ENCODE measurements around the gene TXLNB.

The TXLNB gene

GRCh38 chr6:139325686-139326085 lies 33.9 kb upstream of the TXLNB start:
- H3K4me1 ChIP-seq (ENCODE audit: low read length), result peaks cover 40% of the 10 kb centered on the region
- H3K4me3 ChIP-seq (ENCODE audit: low read length), result no peak overlapping the region
- no peaks in the 10 kb centered on the region for H3K9me3 ChIP-seq (ENCODE audit: insufficient read depth, low read length)
- no peaks in the 10 kb centered on the region for H3K27me3 ChIP-seq (ENCODE audit: low read depth, low read length)
- peak overlapping the region; percentile 19 for H3K27ac ChIP-seq (ENCODE audit: low read length)
- H3K79me2 ChIP-seq (ENCODE audit: low read length), result no peaks in the 10 kb centered on the region
- TF ChIP-seq CTCF (IDR thresholded peaks at IDR 0.05; ENCODE audit: low read depth, low read length) (no peak), EZH2phosphoT487 (IDR thresholded peaks at IDR 0.05; ENCODE audit: low read depth) (no peak)
- peak overlapping the region; percentile 29; the same call in 1 of the 2 replicates for H3K4me2 ChIP-seq (ENCODE audit: low read length)
- H3K9ac ChIP-seq (ENCODE audit: low read length), result no peak overlapping the region
- no peaks in the 10 kb centered on the region for H3K36me3 ChIP-seq (replicated peaks; ENCODE audit: low read depth, low read length)
- H2AFZ ChIP-seq (ENCODE audit: low read depth, low read length), result no peak overlapping the region
- no peaks in the 10 kb centered on the region for H4K20me1 ChIP-seq (ENCODE audit: insufficient read depth, low read length)

- H3K4me2 ChIP-seq (ENCODE audit: low read length), result peak overlapping the region; percentile 29
- peaks cover 40% of the 10 kb centered on the region for H3K4me1 ChIP-seq (ENCODE audit: low read length)
- no peak overlapping the region for H3K9ac ChIP-seq (ENCODE audit: low read length)
- no peak overlapping the region for H3K4me3 ChIP-seq (ENCODE audit: low read length)
- TF ChIP-seq EZH2phosphoT487 (IDR thresholded peaks at IDR 0.05; ENCODE audit: low read depth), result no peak
- no peak for TF ChIP-seq CTCF (IDR thresholded peaks at IDR 0.05; ENCODE audit: low read depth, low read length)
- H3K79me2 ChIP-seq (ENCODE audit: low read length), result no peaks in the 10 kb centered on the region
- H3K27ac ChIP-seq (ENCODE audit: low read length), result peak overlapping the region; percentile 19
- H3K36me3 ChIP-seq (replicated peaks; ENCODE audit: low read depth, low read length), result no peaks in the 10 kb centered on the region
- no peaks in the 10 kb centered on the region for H3K9me3 ChIP-seq (ENCODE audit: insufficient read depth, low read length)
- H2AFZ ChIP-seq (ENCODE audit: low read depth, low read length), result no peak overlapping the region
- H3K27me3 ChIP-seq (ENCODE audit: low read depth, low read length), result no peaks in the 10 kb centered on the region
- no peaks in the 10 kb centered on the region for H4K20me1 ChIP-seq (ENCODE audit: insufficient read depth, low read length)
Measured at GRCh38 chr6:139325125-139325524, 33.3 kb upstream of the TXLNB start.

DNA sequence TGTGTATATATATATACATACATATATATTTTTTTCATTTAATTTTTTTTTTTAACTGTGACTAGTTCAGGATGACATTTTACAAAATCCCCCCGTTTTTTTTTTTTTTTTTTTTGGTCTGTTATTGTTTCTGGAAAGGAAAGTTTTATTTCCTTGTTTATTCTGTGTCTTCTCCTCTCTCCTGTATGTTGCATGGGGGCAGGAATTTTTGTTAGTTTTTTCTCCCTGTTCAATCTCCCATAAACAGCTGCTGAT lies 32.4 kb upstream of the TXLNB start:
- Histone ChIP-seq H3K27ac (ENCODE audit: low read length) (no peak overlapping the region), H3K9me3 (ENCODE audit: insufficient read depth, low read length) (no peaks in the 10 kb centered on the region), H3K9ac (ENCODE audit: low read length) (no peak overlapping the region), H3K36me3 (replicated peaks; ENCODE audit: low read depth, low read length) (no peaks in the 10 kb centered on the region), H4K20me1 (ENCODE audit: insufficient read depth, low read length) (no peaks in the 10 kb centered on the region), H3K4me3 (ENCODE audit: low read length) (no peak overlapping the region), H3K4me1 (ENCODE audit: low read length) (peaks cover 40% of the 10 kb centered on the region), H3K27me3 (ENCODE audit: low read depth, low read length) (no peaks in the 10 kb centered on the region), H2AFZ (ENCODE audit: low read depth, low read length) (no peak overlapping the region), H3K79me2 (ENCODE audit: low read length) (no peaks in the 10 kb centered on the region), H3K4me2 (ENCODE audit: low read length) (no peak overlapping the region)
- no peak for TF ChIP-seq CTCF (IDR thresholded peaks at IDR 0.05; ENCODE audit: low read depth, low read length)
- TF ChIP-seq EZH2phosphoT487 (IDR thresholded peaks at IDR 0.05; ENCODE audit: low read depth), result no peak

DNA sequence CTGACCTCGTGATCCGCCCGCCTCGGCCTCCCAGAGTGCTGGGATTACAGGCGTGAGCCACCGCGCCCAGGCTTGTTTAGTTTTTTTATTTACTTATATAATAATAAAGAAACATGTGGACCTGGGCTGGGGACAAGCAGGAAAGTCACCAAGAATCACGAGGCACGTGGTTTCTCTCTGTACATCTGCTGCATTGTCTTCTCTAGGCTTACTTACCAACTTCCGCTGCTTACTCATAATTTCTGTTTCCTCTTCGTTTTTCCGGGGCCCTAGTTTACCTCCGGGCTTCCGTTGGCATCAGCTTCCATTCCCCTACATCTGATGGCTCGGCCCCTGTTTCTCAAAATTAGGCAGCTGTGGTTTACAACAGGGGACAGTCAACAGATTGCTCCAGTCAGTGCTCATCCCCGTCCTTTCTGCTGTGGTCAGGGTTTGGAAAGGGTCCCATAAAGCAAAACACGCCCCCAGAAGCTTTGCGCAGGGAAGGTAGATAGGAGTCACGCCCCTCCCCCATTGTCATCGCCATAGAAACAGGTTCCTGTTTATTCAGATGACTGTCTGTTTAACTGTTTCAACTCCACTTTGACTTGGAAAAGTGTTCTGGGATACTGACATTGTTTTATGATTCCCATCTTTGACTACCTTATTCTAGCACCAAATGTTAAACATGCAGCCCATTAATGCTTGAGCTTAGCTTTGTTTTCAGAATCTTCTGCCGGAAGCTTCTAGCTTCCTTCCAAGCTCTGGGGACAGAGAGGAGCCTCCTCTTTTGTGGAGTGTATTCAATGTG lies 31.9 kb upstream of the TXLNB start:
- Histone ChIP-seq H3K4me3 (ENCODE audit: low read length) (peak overlapping the region; percentile 30), H3K27ac (ENCODE audit: low read length) (no peak overlapping the region), H3K27me3 (ENCODE audit: low read depth, low read length) (no peaks in the 10 kb centered on the region), H3K79me2 (ENCODE audit: low read length) (no peaks in the 10 kb centered on the region), H3K9ac (ENCODE audit: low read length) (no peak overlapping the region), H3K4me1 (ENCODE audit: low read length) (peaks cover 40% of the 10 kb centered on the region), H3K36me3 (replicated peaks; ENCODE audit: low read depth, low read length) (no peaks in the 10 kb centered on the region), H4K20me1 (ENCODE audit: insufficient read depth, low read length) (no peaks in the 10 kb centered on the region), H3K9me3 (ENCODE audit: insufficient read depth, low read length) (no peaks in the 10 kb centered on the region), H3K4me2 (ENCODE audit: low read length) (peak overlapping the region; percentile 67), H2AFZ (ENCODE audit: low read depth, low read length) (peak overlapping the region; percentile 86; the same call in 1 of the 2 replicates)
- TF ChIP-seq CTCF (IDR thresholded peaks at IDR 0.05; ENCODE audit: low read depth, low read length), result no peak
- no peak for TF ChIP-seq EZH2phosphoT487 (IDR thresholded peaks at IDR 0.05; ENCODE audit: low read depth)
